ENCODE results near the gene MRTFA. TPM values are rescaled to one million over a fixed set of nuclear protein-coding genes. Genes with fewer than 3 reads are reported as not detected.

The MRTFA gene
- total RNA-seq, 3 donors from 2014 or later (not counting 1 experiment from before 2014, with no cell fraction given) = 81.8 to 91.9 (median 83.5) TPM

DNA sequence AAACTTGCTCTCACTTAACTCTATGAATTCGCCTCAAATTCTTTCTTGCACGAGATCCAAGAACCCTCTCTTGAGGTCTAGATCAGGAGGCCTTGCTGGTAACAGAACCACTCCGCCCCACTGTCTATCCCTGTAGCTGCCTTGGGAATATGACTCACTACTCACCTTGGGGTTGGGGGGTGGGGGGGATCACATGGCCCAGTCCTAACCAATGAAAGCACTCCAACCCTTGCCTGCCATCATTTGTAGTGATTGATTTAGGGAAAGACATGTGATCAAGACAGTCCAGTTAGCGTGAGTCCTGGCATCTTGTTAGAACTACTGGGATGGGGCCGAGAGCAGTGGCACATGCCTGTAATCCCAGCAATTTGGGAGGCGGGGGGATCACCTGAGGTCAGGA lies 4.8 kb upstream of the MRTFA start:
- H3K27ac Mint-ChIP-seq = no peak overlapping the region
- peaks cover 6 to 17% of the 10 kb centered on the region in 2 donors for H3K4me1 Mint-ChIP-seq
- intact Hi-C loops (cut with micrococcal nuclease) = loop anchor here (10.0 kb wide), 1 partner anchor 1106 kb away; the partner anchor contains the start of gene RPS19BP1
- Histone ChIP-seq H3K36me3 (ENCODE audit: control insufficient read depth, insufficient read depth, low read length) (no peaks in the 10 kb centered on the region), H3K27me3 (ENCODE audit: control insufficient read depth, insufficient read depth, low read length) (no peaks in the 10 kb centered on the region), H3K4me3 (ENCODE audit: low read length) (no peak overlapping the region), H3K27ac (ENCODE audit: low read length) (no peak overlapping the region), H3K9me3 (ENCODE audit: control insufficient read depth, insufficient read depth, low read length) (no peaks in the 10 kb centered on the region), H3K4me1 (ENCODE audit: control insufficient read depth, insufficient read depth, low read length) (peaks cover 13% of the 10 kb centered on the region)
- H3K27me3 Mint-ChIP-seq (ENCODE audit: low read depth in 2 of 2) = no peaks in the 10 kb centered on the region
- 93% methylated on average over 6 of the region's 6 CpGs for WGBS (ENCODE audit: insufficient coverage)
- no peaks in the 10 kb centered on the region for H3K36me3 Mint-ChIP-seq
- H3K4me3 Mint-ChIP-seq = no peak overlapping the region
- no peak for TF ChIP-seq CTCF (IDR thresholded peaks at IDR 0.05)
- ATAC-seq = no peak
- no peaks in the 10 kb centered on the region for H3K9me3 Mint-ChIP-seq
- DNase-seq = no peak

DNA sequence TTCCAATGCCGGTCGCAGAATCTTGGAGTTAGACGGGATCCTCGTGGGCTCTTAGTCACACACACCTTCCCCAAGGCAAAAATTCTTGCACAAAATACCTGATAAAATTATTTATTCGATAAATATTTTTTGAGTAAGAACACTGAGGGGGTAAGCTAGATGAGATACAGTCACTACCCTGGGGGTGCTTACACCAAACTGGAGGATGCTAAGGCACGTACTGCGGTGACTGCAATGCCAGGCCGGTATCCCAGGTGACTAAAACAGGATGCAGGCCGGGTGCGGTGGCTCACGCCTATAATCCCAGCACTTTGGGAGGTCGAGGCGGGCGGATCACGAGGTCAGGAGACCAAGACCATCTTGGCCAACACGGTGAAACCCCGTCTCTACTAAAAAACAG lies 1.7 kb upstream of the MRTFA start:
- Histone ChIP-seq H3K27me3 (ENCODE audit: control insufficient read depth, insufficient read depth, low read length) (no peaks in the 10 kb centered on the region), H3K36me3 (ENCODE audit: control insufficient read depth, insufficient read depth, low read length) (no peaks in the 10 kb centered on the region), H3K4me1 (ENCODE audit: control insufficient read depth, insufficient read depth, low read length) (peaks cover 19% of the 10 kb centered on the region), H3K4me3 (ENCODE audit: low read length) (no peak overlapping the region), H3K27ac (ENCODE audit: low read length) (no peak overlapping the region), H3K9me3 (ENCODE audit: control insufficient read depth, insufficient read depth, low read length) (no peaks in the 10 kb centered on the region)
- DNase-seq (no peak), ATAC-seq (no peak)
- Mint-ChIP-seq H3K4me3 (peak overlapping the region; percentile 95), H3K36me3 (no peaks in the 10 kb centered on the region), H3K27ac (no peak overlapping the region), H3K4me1 (peaks cover 28 to 34% of the 10 kb centered on the region in 2 donors), H3K9me3 (no peaks in the 10 kb centered on the region), H3K27me3 (ENCODE audit: low read depth in 2 of 2) (no peaks in the 10 kb centered on the region)
- no peak for TF ChIP-seq CTCF (IDR thresholded peaks at IDR 0.05)
- intact Hi-C loops (cut with micrococcal nuclease) = loop anchor here (5.0 kb wide), 1 partner anchor 454 kb away; the partner anchor contains the start of gene EP300
- 93% methylated on average over 16 of the region's 17 CpGs for WGBS (ENCODE audit: insufficient coverage)

DNA sequence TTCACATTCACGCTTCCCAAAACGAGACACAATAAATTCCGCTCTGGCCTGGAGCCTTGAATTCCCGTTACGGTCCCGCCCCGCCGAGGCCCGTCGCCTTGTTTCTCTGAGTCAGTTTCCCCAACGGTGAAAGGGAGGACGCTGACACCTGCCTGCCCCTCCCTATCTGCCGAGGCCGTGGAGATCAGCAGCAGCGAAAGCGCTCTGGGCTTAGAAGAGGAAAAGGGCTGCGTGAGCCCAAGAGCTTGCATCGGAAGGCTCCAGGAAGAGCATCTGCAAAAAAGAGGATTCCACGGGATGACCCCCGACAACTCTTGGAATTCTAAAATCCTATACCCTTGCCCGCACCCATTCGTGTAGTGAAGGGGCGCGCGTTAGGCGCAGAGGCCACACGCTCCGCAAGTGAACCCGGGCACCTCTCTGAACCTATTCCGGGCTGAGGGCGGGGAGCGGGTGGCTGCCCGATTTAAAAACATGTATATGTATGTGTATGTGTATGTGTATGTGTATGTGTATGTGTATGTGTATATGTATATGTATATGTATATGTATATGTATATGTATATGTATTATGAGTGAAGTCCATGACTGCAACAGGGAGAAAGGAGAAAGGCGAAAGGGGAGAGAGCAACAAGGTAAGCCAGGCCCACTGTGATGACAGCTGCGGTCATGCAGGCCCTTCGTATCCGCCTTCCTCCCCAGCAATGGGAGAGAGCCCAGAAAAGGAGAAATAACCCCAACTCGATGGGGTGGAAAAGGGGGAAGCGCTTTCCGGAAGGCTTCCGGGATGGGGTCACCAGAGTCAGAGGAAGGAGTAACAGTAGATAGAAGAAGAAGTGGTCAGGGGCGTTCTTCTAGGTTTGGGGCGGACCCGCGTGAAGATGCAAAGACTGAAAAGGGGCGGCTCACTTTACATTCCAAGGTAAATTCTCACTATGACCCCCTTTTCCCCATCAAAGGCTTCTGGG lies 948 bp upstream of the MRTFA start:
- Histone ChIP-seq H3K27ac (ENCODE audit: low read length) (peak overlapping the region; percentile 79), H3K27me3 (ENCODE audit: control insufficient read depth, insufficient read depth, low read length) (no peaks in the 10 kb centered on the region), H3K36me3 (ENCODE audit: control insufficient read depth, insufficient read depth, low read length) (no peaks in the 10 kb centered on the region), H3K9me3 (ENCODE audit: control insufficient read depth, insufficient read depth, low read length) (no peaks in the 10 kb centered on the region), H3K4me1 (ENCODE audit: control insufficient read depth, insufficient read depth, low read length) (peaks cover 19% of the 10 kb centered on the region), H3K4me3 (ENCODE audit: low read length) (peak overlapping the region; percentile 77)
- no peaks in the 10 kb centered on the region for H3K36me3 Mint-ChIP-seq
- intact Hi-C loops (cut with micrococcal nuclease) = loop anchor here (2.0 to 5.0 kb wide), 3 partner anchors 105 to 455 kb away; partner anchors contain the start of genes EP300 and SLC25A17
- peak in 1 of 2 donors; percentile 73 for DNase-seq
- ATAC-seq = peak in 1 of 3 donors; percentile 7
- H3K27ac Mint-ChIP-seq = peak overlapping the region; percentile 97
- TF ChIP-seq CTCF (IDR thresholded peaks at IDR 0.05) = no peak
- H3K4me1 Mint-ChIP-seq = peaks cover 34 to 39% of the 10 kb centered on the region in 2 donors
- H3K27me3 Mint-ChIP-seq (ENCODE audit: low read depth in 2 of 2) = no peaks in the 10 kb centered on the region
- H3K9me3 Mint-ChIP-seq = no peaks in the 10 kb centered on the region
- H3K4me3 Mint-ChIP-seq = peak overlapping the region; percentile 95
- 11% methylated on average over 43 of the region's 46 CpGs for WGBS (ENCODE audit: insufficient coverage)
